TTC549 (cell line): Measurements from ENCODE around the gene POLR2L.

Source experiments
- FAIRE-seq: peaks from 2 replicates; lab custom pipeline; 2012; peaks lifted over from hg19 to GRCh38; lab: Jason Lieb, UNC

POLR2L gene

GRCh38 chr11:854601-855329 is 12.4 kb upstream of the POLR2L start:
- no peak for FAIRE-seq

- no peak for FAIRE-seq
Measured at GRCh38 chr11:853682-854448, 11.5 kb upstream of the POLR2L start.

- no peak for FAIRE-seq
Measured at GRCh38 chr11:852762-853161, 10.4 kb upstream of the POLR2L start.

GRCh38 chr11:850775-851763 is 8.7 kb upstream of the POLR2L start:
- no peak for FAIRE-seq

GRCh38 chr11:849951-850774 is 7.8 kb upstream of the POLR2L start:
- FAIRE-seq = no peak

GRCh38 chr11:849104-849824 is 6.9 kb upstream of the POLR2L start:
- no peak for FAIRE-seq

- FAIRE-seq = no peak
Measured at GRCh38 chr11:848380-848931, 6.1 kb upstream of the POLR2L start.

GRCh38 chr11:847876-848275 is 5.5 kb upstream of the POLR2L start:
- no peak for FAIRE-seq

GRCh38 chr11:846496-847098 is 4.3 kb upstream of the POLR2L start:
- no peak for FAIRE-seq

- FAIRE-seq = no peak
Measured at GRCh38 chr11:845872-846495, 3.7 kb upstream of the POLR2L start.

- FAIRE-seq = no peak
Measured at GRCh38 chr11:844693-845644, 2.6 kb upstream of the POLR2L start.

GRCh38 chr11:843818-844692 is 1.7 kb upstream of the POLR2L start:
- no peak for FAIRE-seq

- FAIRE-seq = no peak
Measured at GRCh38 chr11:843086-843734, 881 bp upstream of the POLR2L start.

- no peak for FAIRE-seq
Measured at GRCh38 chr11:841981-842369, 354 bp downstream of the POLR2L start.

GRCh38 chr11:839875-840617 is 2.3 kb downstream of the POLR2L start:
- FAIRE-seq = no peak

- no peak for FAIRE-seq
Measured at GRCh38 chr11:839280-839623, 3.1 kb downstream of the POLR2L start.
